HFFc6 (cell line): ENCODE results near the gene ZBED1. TPM values are rescaled to one million over a fixed set of nuclear protein-coding genes. Genes with fewer than 3 reads are reported as not detected.
"Not testable (repeated sequence)": the region's sequence is repeated elsewhere in the genome, so short reads cannot be mapped to it uniquely, and the experiment has no call there.

Experiments
- DNase-seq: peaks from one replicate; pipeline ENCODE4 v3.0.0-alpha.2; 2018
- H3K27ac Mint-ChIP-seq: 2 replicates; pipeline ENCODE4 v1.8.0; 2020; ENCODE audit warnings: mild to moderate bottlenecking, mixed read lengths
- H3K27me3 Mint-ChIP-seq: 2 replicates; pipeline ENCODE4 v1.8.0; 2021; ENCODE audit warnings: mild to moderate bottlenecking, moderate library complexity, mixed read lengths; ENCODE audit not compliant: insufficient read depth
- H3K36me3 Mint-ChIP-seq: 2 replicates; pipeline ENCODE4 v1.8.0; 2021; ENCODE audit warnings: low read depth, mixed read lengths
- H3K4me1 Mint-ChIP-seq: 2 replicates; pipeline ENCODE4 v1.8.0; 2020; ENCODE audit warnings: low read depth, mixed read lengths
- H3K4me3 Mint-ChIP-seq: 2 replicates; pipeline ENCODE4 v1.8.0; 2020; ENCODE audit warnings: mild to moderate bottlenecking, moderate library complexity, mixed read lengths
- H3K9me3 Mint-ChIP-seq: 2 replicates; pipeline ENCODE4 v1.8.0; 2020; ENCODE audit warnings: mild to moderate bottlenecking, mixed read lengths
- CTCF ChIP-seq: fragments of 200-600 bp; sonication (generic); IDR thresholded peaks from 2 replicates; pipeline ENCODE4 v1.5.0; 2021; ENCODE audit warnings: antibody characterized with exemption, mild to moderate bottlenecking
- total RNA-seq, 6 experiments: library from RNA; stranded (reverse); fragmentation: NEBNext Ultra II Directional; extraction: Animal tissue kit (Norgen Biotek cat#: 25700); gene quantifications; 2 replicates in 1 of 6; 3 replicates in 5 of 6; pipeline ENCODE4 v1.2.3, GENCODE V29; 2021

Gene ZBED1
- total RNA-seq, 6 experiments from 2014 or later: 24.7 to 29.6 (median 25.6) TPM

- no peak for DNase-seq
- TF ChIP-seq CTCF: no peak
- no peak overlapping the region for H3K4me3 Mint-ChIP-seq
- no peaks in the 10 kb centered on the region; the same call in 1 of the 2 replicates for H3K9me3 Mint-ChIP-seq
- H3K27me3 Mint-ChIP-seq: no peaks in the 10 kb centered on the region
- no peak overlapping the region for H3K27ac Mint-ChIP-seq
- H3K36me3 Mint-ChIP-seq: peaks cover 7% of the 10 kb centered on the region; the same call in 1 of the 2 replicates
- H3K4me1 Mint-ChIP-seq: no peaks in the 10 kb centered on the region
These were observed 32.2 kb downstream of the ZBED1 start for GRCh38 chrX:2468261-2469195.

GRCh38 chrX:2466876-2467656, 33.7 kb downstream of the ZBED1 start:
- H3K9me3 Mint-ChIP-seq: no peaks in the 10 kb centered on the region; the same call in 1 of the 2 replicates
- peaks cover 7% of the 10 kb centered on the region; the same call in 1 of the 2 replicates for H3K36me3 Mint-ChIP-seq
- no peak overlapping the region for H3K4me3 Mint-ChIP-seq
- no peak for DNase-seq
- H3K27me3 Mint-ChIP-seq: no peaks in the 10 kb centered on the region
- TF ChIP-seq CTCF: no peak
- H3K4me1 Mint-ChIP-seq: no peaks in the 10 kb centered on the region
- no peak overlapping the region for H3K27ac Mint-ChIP-seq

DNA sequence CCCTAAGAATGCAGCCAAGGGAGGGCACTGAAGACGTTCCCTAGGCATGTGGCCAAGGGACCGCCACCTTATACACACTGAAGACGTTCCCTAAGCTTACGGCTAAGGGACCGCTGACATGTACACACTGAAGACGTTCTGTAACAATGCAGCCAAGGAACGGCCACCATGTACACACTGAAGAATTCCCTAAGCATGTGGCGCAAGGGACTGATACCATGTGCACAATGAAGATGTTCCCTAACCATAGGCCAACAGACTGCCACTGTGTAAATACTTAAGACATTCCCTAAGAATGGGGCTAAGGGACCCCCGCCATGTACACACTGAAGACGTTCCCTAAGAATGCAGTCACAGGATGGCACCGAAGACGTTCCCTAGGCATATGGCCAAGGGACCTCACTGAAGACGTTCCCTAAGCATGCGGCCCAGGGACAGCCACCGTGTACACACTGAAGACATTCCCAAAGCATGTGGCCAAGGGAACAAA, 36.1 kb downstream of the ZBED1 start:
- Mint-ChIP-seq H3K36me3 (peaks cover 3% of the 10 kb centered on the region; the same call in 1 of the 2 replicates), H3K27ac (no peak overlapping the region), H3K27me3 (no peaks in the 10 kb centered on the region), H3K9me3 (no peaks in the 10 kb centered on the region; the same call in 1 of the 2 replicates), H3K4me1 (no peaks in the 10 kb centered on the region), H3K4me3 (no peak overlapping the region)
- no peak for DNase-seq
- TF ChIP-seq CTCF: no peak

DNA sequence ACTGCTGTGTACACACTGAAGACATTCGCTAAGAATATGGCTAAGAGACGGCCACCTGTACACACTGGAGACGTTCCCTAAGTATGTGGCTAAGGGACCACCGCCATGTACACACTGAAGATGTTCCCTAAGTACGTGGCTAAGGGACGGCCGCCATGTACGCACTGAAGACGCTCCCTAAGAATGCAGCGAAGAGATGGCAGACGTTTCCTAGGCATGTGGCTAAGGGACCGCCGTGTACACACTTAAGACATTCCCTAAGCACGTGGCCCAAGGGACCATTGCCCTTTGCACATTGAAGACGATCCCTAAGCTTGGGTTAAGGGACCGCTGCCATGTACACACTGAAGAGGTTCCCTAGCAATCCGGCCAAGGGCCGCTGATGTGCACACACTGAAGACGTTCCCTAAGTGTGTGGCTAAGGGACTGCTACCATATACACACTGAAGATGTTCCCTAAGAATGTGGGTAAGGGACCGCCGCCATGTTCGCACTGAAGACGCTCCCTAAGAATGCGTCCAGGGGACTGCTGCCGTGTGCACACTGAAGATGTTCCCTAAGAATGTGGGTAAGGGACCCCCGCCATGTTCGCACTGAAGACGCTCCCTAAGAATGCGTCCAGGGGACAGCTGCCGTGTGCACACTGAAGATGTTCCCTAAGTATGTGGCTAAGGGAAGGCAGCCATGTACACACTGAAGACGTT, 36.7 kb downstream of the ZBED1 start:
- Mint-ChIP-seq H3K27me3 (no peaks in the 10 kb centered on the region), H3K27ac (no peak overlapping the region), H3K4me3 (no peak overlapping the region), H3K4me1 (no peaks in the 10 kb centered on the region), H3K9me3 (no peaks in the 10 kb centered on the region), H3K36me3 (no peaks in the 10 kb centered on the region)
- DNase-seq: no peak
- no peak for TF ChIP-seq CTCF

GRCh38 chrX:2463481-2463880, 37.3 kb downstream of the ZBED1 start:
- H3K36me3 Mint-ChIP-seq, H3K4me1 Mint-ChIP-seq, DNase-seq, H3K27me3 Mint-ChIP-seq, H3K27ac Mint-ChIP-seq, H3K9me3 Mint-ChIP-seq, H3K4me3 Mint-ChIP-seq: not testable (repeated sequence)
